ENCODE data around the gene OR6B2. TPM values are rescaled to one million over a fixed set of nuclear protein-coding genes. Genes with fewer than 3 reads are reported as not detected.

OR6B2 gene
- total RNA-seq, result not detected
- not detected for polyA plus RNA-seq

- no peak within 1 kb of the TSS for H3K27ac ChIP-seq (ENCODE audit: low read depth, low read length)
- Mint-ChIP-seq H3K27ac (peak within 1 kb of the TSS in 1 of 7 donors; percentile 5), H3K36me3 (peaks cover 0 to 2% of the 10 kb centered on the region in 2 donors), H3K4me1 (peaks cover 0 to 5% (median 0%) of the 10 kb centered on the region in 4 donors), H3K27me3 (peaks cover 12 to 19% of the 10 kb centered on the region in 2 donors), H3K9me3 (no peaks in the 10 kb centered on the region), H3K4me3 (no peak within 1 kb of the TSS)
- no peak within 1 kb of the TSS for H3K4me3 ChIP-seq (ENCODE audit: low read length in 2 of 2)
- no peaks in the 10 kb centered on the region for H3K36me3 ChIP-seq (ENCODE audit: insufficient read depth, low read length)
- no peaks in the 10 kb centered on the region for H3K4me1 ChIP-seq (ENCODE audit: insufficient read depth, low read length)
- H3K9me3 ChIP-seq (ENCODE audit: control insufficient read depth in 1 of 2, low read length in 2 of 2), result no peaks in the 10 kb centered on the region
- intact Hi-C loops (cut with micrococcal nuclease), result no loop called here
- no peaks in the 10 kb centered on the region for H3K27me3 ChIP-seq (ENCODE audit: insufficient read depth, low read length)
- no peak for DNase-seq
- ChIA-PET POLR2A (ENCODE audit: partially characterized antibody) (no interaction called here), CTCF (ENCODE audit: partially characterized antibody) (no interaction called here)
These were observed at the start of gene OR6B2 for GRCh38 chr2:240030379-240031094. Gene OR6B2, minus strand, starts transcription at chr2:240030429. Its CDS starts 0 bp downstream, at chr2:240030429.

GRCh38 chr2:240078631-240079030, 48.4 kb upstream of the OR6B2 start:
- no peak overlapping the region for H3K27ac ChIP-seq (ENCODE audit: low read depth, low read length)
- H3K27me3 Mint-ChIP-seq, result peaks cover 11 to 20% of the 10 kb centered on the region in 2 donors
- H3K27me3 ChIP-seq (ENCODE audit: insufficient read depth, low read length), result no peaks in the 10 kb centered on the region
- peaks cover 0 to 41% (median 36%) of the 10 kb centered on the region in 8 donors for H3K9me3 Mint-ChIP-seq
- H3K4me3 ChIP-seq (ENCODE audit: low read length in 2 of 2), result no peak overlapping the region
- no peaks in the 10 kb centered on the region for H3K36me3 ChIP-seq (ENCODE audit: insufficient read depth, low read length)
- H3K9me3 ChIP-seq (ENCODE audit: control insufficient read depth in 1 of 2, low read length in 2 of 2), result peaks cover 0 to 4% of the 10 kb centered on the region in 2 donors
- H3K36me3 Mint-ChIP-seq, result peaks cover 2 to 3% of the 10 kb centered on the region in 2 donors
- H3K4me1 ChIP-seq (ENCODE audit: insufficient read depth, low read length), result no peaks in the 10 kb centered on the region
- intact Hi-C loops (cut with micrococcal nuclease), result no loop called here
- POLR2A ChIA-PET (ENCODE audit: partially characterized antibody), result no interaction called here
- no peak overlapping the region for H3K4me3 Mint-ChIP-seq
- no peak for DNase-seq
- no peaks in the 10 kb centered on the region for H3K4me1 Mint-ChIP-seq
- CTCF ChIA-PET (ENCODE audit: partially characterized antibody), result no interaction called here
- no peak overlapping the region for H3K27ac Mint-ChIP-seq

- Histone ChIP-seq H3K4me3 (ENCODE audit: low read length in 2 of 2) (no peak overlapping the region), H3K9me3 (ENCODE audit: control insufficient read depth in 1 of 2, low read length in 2 of 2) (peaks cover 0 to 4% of the 10 kb centered on the region in 2 donors), H3K36me3 (ENCODE audit: insufficient read depth, low read length) (no peaks in the 10 kb centered on the region), H3K27me3 (ENCODE audit: insufficient read depth, low read length) (no peaks in the 10 kb centered on the region), H3K27ac (ENCODE audit: low read depth, low read length) (no peak overlapping the region), H3K4me1 (ENCODE audit: insufficient read depth, low read length) (no peaks in the 10 kb centered on the region)
- Mint-ChIP-seq H3K27ac (no peak overlapping the region), H3K27me3 (peaks cover 10 to 16% of the 10 kb centered on the region in 2 donors), H3K4me1 (no peaks in the 10 kb centered on the region), H3K4me3 (no peak overlapping the region), H3K36me3 (peaks cover 2 to 3% of the 10 kb centered on the region in 2 donors), H3K9me3 (peaks cover 0 to 41% (median 36%) of the 10 kb centered on the region in 8 donors)
- POLR2A ChIA-PET (ENCODE audit: partially characterized antibody), result no interaction called here
- DNase-seq, result no peak
- intact Hi-C loops (cut with micrococcal nuclease), result no loop called here
- CTCF ChIA-PET (ENCODE audit: partially characterized antibody), result interaction anchor here (0.7 kb wide), 1 partner anchor 11 kb away, joined by 3 read pairs; no protein-coding TSS in a partner anchor
These were observed 47.2 kb upstream of the OR6B2 start for GRCh38 chr2:240077442-240077841.

GRCh38 chr2:240074545-240074944, 44.3 kb upstream of the OR6B2 start:
- Histone ChIP-seq H3K4me3 (ENCODE audit: low read length in 2 of 2) (no peak overlapping the region), H3K27me3 (ENCODE audit: insufficient read depth, low read length) (no peaks in the 10 kb centered on the region), H3K36me3 (ENCODE audit: insufficient read depth, low read length) (no peaks in the 10 kb centered on the region), H3K9me3 (ENCODE audit: control insufficient read depth in 1 of 2, low read length in 2 of 2) (peaks cover 0 to 4% of the 10 kb centered on the region in 2 donors), H3K27ac (ENCODE audit: low read depth, low read length) (no peak overlapping the region), H3K4me1 (ENCODE audit: insufficient read depth, low read length) (no peaks in the 10 kb centered on the region)
- POLR2A ChIA-PET (ENCODE audit: partially characterized antibody), result no interaction called here
- intact Hi-C loops (cut with micrococcal nuclease), result no loop called here
- Mint-ChIP-seq H3K27ac (no peak overlapping the region), H3K27me3 (peaks cover 20 to 27% of the 10 kb centered on the region in 2 donors), H3K4me1 (no peaks in the 10 kb centered on the region), H3K36me3 (peaks cover 3 to 4% of the 10 kb centered on the region in 2 donors), H3K9me3 (peaks cover 0 to 44% (median 37%) of the 10 kb centered on the region in 8 donors), H3K4me3 (no peak overlapping the region)
- CTCF ChIA-PET (ENCODE audit: partially characterized antibody), result no interaction called here
- no peak for DNase-seq

- Histone ChIP-seq H3K4me1 (ENCODE audit: insufficient read depth, low read length) (no peaks in the 10 kb centered on the region), H3K9me3 (ENCODE audit: control insufficient read depth in 1 of 2, low read length in 2 of 2) (no peaks in the 10 kb centered on the region), H3K4me3 (ENCODE audit: low read length in 2 of 2) (no peak overlapping the region), H3K27ac (ENCODE audit: low read depth, low read length) (no peak overlapping the region), H3K36me3 (ENCODE audit: insufficient read depth, low read length) (no peaks in the 10 kb centered on the region), H3K27me3 (ENCODE audit: insufficient read depth, low read length) (no peaks in the 10 kb centered on the region)
- peaks cover 0 to 3% of the 10 kb centered on the region in 2 donors for H3K36me3 Mint-ChIP-seq
- POLR2A ChIA-PET (ENCODE audit: partially characterized antibody), result no interaction called here
- peaks cover 24 to 28% of the 10 kb centered on the region in 2 donors for H3K27me3 Mint-ChIP-seq
- no peak overlapping the region for H3K27ac Mint-ChIP-seq
- H3K4me3 Mint-ChIP-seq, result no peak overlapping the region
- intact Hi-C loops (cut with micrococcal nuclease), result no loop called here
- DNase-seq, result no peak
- peaks cover 0 to 18% (median 13%) of the 10 kb centered on the region in 8 donors for H3K9me3 Mint-ChIP-seq
- CTCF ChIA-PET (ENCODE audit: partially characterized antibody), result interaction anchor here (2.0 kb wide), 1 partner anchor 10 kb away, joined by 8 read pairs; no protein-coding TSS in a partner anchor
- no peaks in the 10 kb centered on the region for H3K4me1 Mint-ChIP-seq
These were observed 40.7 kb upstream of the OR6B2 start for GRCh38 chr2:240070907-240071306.

GRCh38 chr2:240069829-240070228, 39.6 kb upstream of the OR6B2 start:
- Histone ChIP-seq H3K27ac (ENCODE audit: low read depth, low read length) (no peak overlapping the region), H3K4me1 (ENCODE audit: insufficient read depth, low read length) (no peaks in the 10 kb centered on the region), H3K4me3 (ENCODE audit: low read length in 2 of 2) (no peak overlapping the region), H3K27me3 (ENCODE audit: insufficient read depth, low read length) (no peaks in the 10 kb centered on the region), H3K9me3 (ENCODE audit: control insufficient read depth in 1 of 2, low read length in 2 of 2) (no peaks in the 10 kb centered on the region), H3K36me3 (ENCODE audit: insufficient read depth, low read length) (no peaks in the 10 kb centered on the region)
- H3K27me3 Mint-ChIP-seq, result peaks cover 24 to 26% of the 10 kb centered on the region in 2 donors
- DNase-seq, result no peak
- peaks cover 0 to 14% (median 5%) of the 10 kb centered on the region in 8 donors for H3K9me3 Mint-ChIP-seq
- H3K4me1 Mint-ChIP-seq, result no peaks in the 10 kb centered on the region
- CTCF ChIA-PET (ENCODE audit: partially characterized antibody), result interaction anchor here (2.0 kb wide), 1 partner anchor 9 kb away, joined by 8 read pairs; no protein-coding TSS in a partner anchor
- peaks cover 0 to 3% of the 10 kb centered on the region in 2 donors for H3K36me3 Mint-ChIP-seq
- H3K4me3 Mint-ChIP-seq, result no peak overlapping the region
- H3K27ac Mint-ChIP-seq, result no peak overlapping the region
- intact Hi-C loops (cut with micrococcal nuclease), result no loop called here
- POLR2A ChIA-PET (ENCODE audit: partially characterized antibody), result no interaction called here

GRCh38 chr2:240068193-240068592, 38.0 kb upstream of the OR6B2 start:
- peaks cover 18 to 25% of the 10 kb centered on the region in 2 donors for H3K27me3 Mint-ChIP-seq
- no peak overlapping the region for H3K27ac Mint-ChIP-seq
- H3K36me3 ChIP-seq (ENCODE audit: insufficient read depth, low read length), result no peaks in the 10 kb centered on the region
- no peaks in the 10 kb centered on the region for H3K27me3 ChIP-seq (ENCODE audit: insufficient read depth, low read length)
- POLR2A ChIA-PET (ENCODE audit: partially characterized antibody), result no interaction called here
- H3K27ac ChIP-seq (ENCODE audit: low read depth, low read length), result no peak overlapping the region
- H3K4me3 Mint-ChIP-seq, result peak overlapping the region in 1 of 8 donors; percentile 13
- H3K9me3 Mint-ChIP-seq, result peaks cover 0 to 14% (median 5%) of the 10 kb centered on the region in 8 donors
- H3K4me1 ChIP-seq (ENCODE audit: insufficient read depth, low read length), result no peaks in the 10 kb centered on the region
- H3K4me3 ChIP-seq (ENCODE audit: low read length in 2 of 2), result no peak overlapping the region
- intact Hi-C loops (cut with micrococcal nuclease), result no loop called here
- H3K36me3 Mint-ChIP-seq, result peaks cover 0 to 3% of the 10 kb centered on the region in 2 donors
- DNase-seq, result no peak
- CTCF ChIA-PET (ENCODE audit: partially characterized antibody), result no interaction called here
- H3K9me3 ChIP-seq (ENCODE audit: control insufficient read depth in 1 of 2, low read length in 2 of 2), result no peaks in the 10 kb centered on the region
- no peaks in the 10 kb centered on the region for H3K4me1 Mint-ChIP-seq

All from CD4-positive, alpha-beta memory T cell (primary cell).